Measurements from ENCODE around the gene MEIOB. TPM values are rescaled to one million over a fixed set of nuclear protein-coding genes. Genes with fewer than 3 reads are reported as not detected.

The MEIOB gene
- total RNA-seq, 1 experiment from 2014 or later, result 1.3 TPM

- DNase-seq, result no peak
- no peak overlapping the region for H2BK15ac ChIP-seq (ENCODE audit: low read depth, low read length)
- H3K36me3 Mint-ChIP-seq (ENCODE audit: insufficient read depth in 1 of 3, low read depth in 3 of 3), result peaks cover 18 to 43% (median 20%) of the 10 kb centered on the region in 3 experiments
- H3K4me1 Mint-ChIP-seq, result peaks cover 0 to 3% of the 10 kb centered on the region in 2 experiments; a peak in 2 of 4 replicates
- no peak overlapping the region for H2AFZ ChIP-seq (ENCODE audit: low read length)
- H3K9ac ChIP-seq (ENCODE audit: extremely low read depth, insufficient read length, low read length), result no peak overlapping the region
- H3K27me3 Mint-ChIP-seq (ENCODE audit: low read depth), result no peaks in the 10 kb centered on the region
- H3K23me2 ChIP-seq (ENCODE audit: insufficient read length, low read depth, low read length, poor library complexity, severe bottlenecking), result no peaks in the 10 kb centered on the region
- H3K9me3 Mint-ChIP-seq, result peaks cover 2 to 4% of the 10 kb centered on the region in 2 experiments; a peak in 2 of 5 replicates
- no peak overlapping the region for H2BK5ac ChIP-seq (ENCODE audit: insufficient read length, low read length)
- H3K4ac ChIP-seq (ENCODE audit: low read depth, low read length), result no peak overlapping the region
- H2BK120ac ChIP-seq (ENCODE audit: low read depth, low read length, poor library complexity, severe bottlenecking), result no peak overlapping the region
- no peaks in the 10 kb centered on the region for H3K79me2 ChIP-seq (ENCODE audit: insufficient read depth, low read length)
- no peak overlapping the region for H4K5ac ChIP-seq (ENCODE audit: insufficient read length, low read depth, low read length)
- no peak for TF ChIP-seq CTCF (conservative IDR thresholded peaks at IDR 0.05)
- no peak overlapping the region for H4K91ac ChIP-seq (ENCODE audit: insufficient read length, low read depth, low read length)
- no peak overlapping the region for H3K14ac ChIP-seq (ENCODE audit: insufficient read depth, low read length)
- no peak overlapping the region for H3K27ac ChIP-seq (ENCODE audit: insufficient read length, low read depth, low read length)
- no peak overlapping the region for H3K27ac Mint-ChIP-seq
- H4K8ac ChIP-seq (replicated peaks; ENCODE audit: insufficient read length, low read depth, low read length), result no peak overlapping the region
- H3K4me2 ChIP-seq (ENCODE audit: insufficient read depth, insufficient read length, low read length), result no peak overlapping the region
- H2AK5ac ChIP-seq (ENCODE audit: insufficient read length, low read length), result no peak overlapping the region
- no peaks in the 10 kb centered on the region for H3K4me1 ChIP-seq (ENCODE audit: insufficient read depth, low read length)
- no peak overlapping the region for H3K18ac ChIP-seq (ENCODE audit: insufficient read length, low read depth, low read length)
- no peak overlapping the region for H2BK20ac ChIP-seq (ENCODE audit: low read depth, low read length, poor library complexity, severe bottlenecking)
- no peak overlapping the region for H3T11ph ChIP-seq (ENCODE audit: low read length)
- H3K79me1 ChIP-seq (ENCODE audit: insufficient read depth, low read depth, low read length, poor library complexity, severe bottlenecking), result no peaks in the 10 kb centered on the region
- WGBS (ENCODE audit: extremely low coverage, insufficient read length, low lambda C conversion rate), result no CpG with 5 or more reads among the region's 16 CpGs
- H4K20me1 ChIP-seq (ENCODE audit: control insufficient read depth, insufficient read depth, insufficient read length), result no peaks in the 10 kb centered on the region
- H2BK12ac ChIP-seq (ENCODE audit: insufficient read length, low read depth, low read length), result no peak overlapping the region
- H3K27me3 ChIP-seq (ENCODE audit: insufficient read depth, low read length), result no peaks in the 10 kb centered on the region
- H3K56ac ChIP-seq (ENCODE audit: insufficient read length, low read depth, low read length), result no peak overlapping the region
- no peaks in the 10 kb centered on the region for H3K9me3 ChIP-seq (ENCODE audit: control insufficient read depth, low read depth, low read length)
- H3K23ac ChIP-seq (ENCODE audit: insufficient read length, low read depth, low read length), result no peak overlapping the region
- no peak overlapping the region for H3K4me3 Mint-ChIP-seq
Observed at GRCh38 chr16:1810536-1810935, 61.4 kb downstream of the MEIOB start.

Data from H9 (cell line).